ENCODE measurements around the gene ZNF705A.
"Not testable (repeated sequence)": the region's sequence is repeated elsewhere in the genome, so short reads cannot be mapped to it uniquely, and the experiment has no call there.

The ZNF705A gene

GRCh38 chr12:8156845-8157244, at the start of gene ZNF705A:
ZNF705A (plus strand) TSS chr12:8157015; CDS start chr12:8172626, 15,611 bp downstream.
- H3K36me3 Mint-ChIP-seq (ENCODE audit: low read depth): peaks cover 24% of the 10 kb centered on the region
- peaks cover 94% of the 10 kb centered on the region for H3K4me1 Mint-ChIP-seq (ENCODE audit: low read depth)
- H3K27ac Mint-ChIP-seq: peak within 1 kb of the TSS; percentile 98
- H3K4me3 Mint-ChIP-seq: peak within 1 kb of the TSS; percentile 55
- no peaks in the 10 kb centered on the region for H3K27me3 Mint-ChIP-seq
- peaks cover 17% of the 10 kb centered on the region for H3K9me3 Mint-ChIP-seq
- intact Hi-C loops (cut with micrococcal nuclease): loop anchor here (5.0 kb wide), 1 partner anchor 35 kb away; the partner anchor contains the start of gene CLEC4A

- Mint-ChIP-seq H3K4me3 (no peak overlapping the region), H3K4me1 (ENCODE audit: low read depth) (peaks cover 20% of the 10 kb centered on the region), H3K27ac (peak overlapping the region; percentile 26), H3K36me3 (ENCODE audit: low read depth) (peaks cover 22% of the 10 kb centered on the region), H3K27me3 (no peaks in the 10 kb centered on the region), H3K9me3 (no peaks in the 10 kb centered on the region)
- intact Hi-C loops (cut with micrococcal nuclease): loop anchor here (2.0 to 5.0 kb wide), 2 partner anchors 62 to 123 kb away; no protein-coding TSS in a partner anchor
Observed at GRCh38 chr12:8108808-8109398, 47.9 kb upstream of the ZNF705A start.

- H3K27ac Mint-ChIP-seq; H3K9me3 Mint-ChIP-seq; H3K4me3 Mint-ChIP-seq; H3K27me3 Mint-ChIP-seq; intact Hi-C loops (cut with micrococcal nuclease); H3K36me3 Mint-ChIP-seq (ENCODE audit: low read depth): not testable (repeated sequence)
- peaks cover 26% of the 10 kb centered on the region for H3K4me1 Mint-ChIP-seq (ENCODE audit: low read depth)
Observed at GRCh38 chr12:8113117-8113516, 43.7 kb upstream of the ZNF705A start.

GRCh38 chr12:8120072-8120713, 36.6 kb upstream of the ZNF705A start:
- Mint-ChIP-seq H3K9me3 (peaks cover 12% of the 10 kb centered on the region), H3K4me1 (ENCODE audit: low read depth) (peaks cover 39% of the 10 kb centered on the region), H3K27ac (no peak overlapping the region), H3K27me3 (no peaks in the 10 kb centered on the region), H3K36me3 (ENCODE audit: low read depth) (peaks cover 24% of the 10 kb centered on the region), H3K4me3 (no peak overlapping the region)
- intact Hi-C loops (cut with micrococcal nuclease): loop anchor here (5.0 kb wide), 1 partner anchor 37 kb away; the partner anchor contains the start of gene ZNF705A

- no peaks in the 10 kb centered on the region for H3K27me3 Mint-ChIP-seq
- intact Hi-C loops (cut with micrococcal nuclease): loop anchor here (5.0 kb wide), 1 partner anchor 34 kb away; the partner anchor contains the start of gene ZNF705A
- H3K27ac Mint-ChIP-seq: peak within 1 kb of the TSS; percentile 100
- peak within 1 kb of the TSS; percentile 94 for H3K4me3 Mint-ChIP-seq
- H3K9me3 Mint-ChIP-seq: peaks cover 4% of the 10 kb centered on the region
- H3K4me1 Mint-ChIP-seq (ENCODE audit: low read depth): peaks cover 52% of the 10 kb centered on the region
- H3K36me3 Mint-ChIP-seq (ENCODE audit: low read depth): peaks cover 46% of the 10 kb centered on the region
Observed at GRCh38 chr12:8123124-8123912, 33.5 kb upstream of the ZNF705A start, which contains the start of gene CLEC4A. CLEC4A (plus strand) TSS chr12:8123617; CDS start chr12:8123879, 262 bp downstream.

- peak overlapping the region; percentile 84 for H3K4me3 Mint-ChIP-seq
- intact Hi-C loops (cut with micrococcal nuclease): no loop called here
- no peaks in the 10 kb centered on the region for H3K27me3 Mint-ChIP-seq
- peak overlapping the region; percentile 100 for H3K27ac Mint-ChIP-seq
- H3K4me1 Mint-ChIP-seq (ENCODE audit: low read depth): peaks cover 68% of the 10 kb centered on the region
- no peaks in the 10 kb centered on the region for H3K9me3 Mint-ChIP-seq
- peaks cover 82% of the 10 kb centered on the region for H3K36me3 Mint-ChIP-seq (ENCODE audit: low read depth)
Observed at GRCh38 chr12:8127138-8127537, 29.7 kb upstream of the ZNF705A start.

- H3K27me3 Mint-ChIP-seq; intact Hi-C loops (cut with micrococcal nuclease); H3K9me3 Mint-ChIP-seq; H3K4me3 Mint-ChIP-seq: not testable (repeated sequence)
- Mint-ChIP-seq H3K4me1 (ENCODE audit: low read depth) (peaks cover 81% of the 10 kb centered on the region), H3K36me3 (ENCODE audit: low read depth) (peaks cover 100% of the 10 kb centered on the region), H3K27ac (peak overlapping the region; percentile 59)
Observed at GRCh38 chr12:8133636-8134397, 23.0 kb upstream of the ZNF705A start.

- H3K4me3 Mint-ChIP-seq; intact Hi-C loops (cut with micrococcal nuclease); H3K27me3 Mint-ChIP-seq; H3K9me3 Mint-ChIP-seq: not testable (repeated sequence)
- peaks cover 100% of the 10 kb centered on the region for H3K36me3 Mint-ChIP-seq (ENCODE audit: low read depth)
- H3K4me1 Mint-ChIP-seq (ENCODE audit: low read depth): peaks cover 79% of the 10 kb centered on the region
- H3K27ac Mint-ChIP-seq: peak overlapping the region; percentile 59
Observed at GRCh38 chr12:8134398-8134930, 22.4 kb upstream of the ZNF705A start.

- H3K9me3 Mint-ChIP-seq; intact Hi-C loops (cut with micrococcal nuclease); H3K27me3 Mint-ChIP-seq; H3K4me3 Mint-ChIP-seq: not testable (repeated sequence)
- Mint-ChIP-seq H3K4me1 (ENCODE audit: low read depth) (peaks cover 60% of the 10 kb centered on the region), H3K36me3 (ENCODE audit: low read depth) (peaks cover 68% of the 10 kb centered on the region), H3K27ac (peak overlapping the region; percentile 52)
Observed at GRCh38 chr12:8141647-8142046, 15.2 kb upstream of the ZNF705A start.

GRCh38 chr12:8143261-8143660, 13.6 kb upstream of the ZNF705A start:
- Mint-ChIP-seq H3K27ac (peak overlapping the region; percentile 73), H3K4me3 (no peak overlapping the region), H3K9me3 (no peaks in the 10 kb centered on the region), H3K27me3 (no peaks in the 10 kb centered on the region), H3K36me3 (ENCODE audit: low read depth) (peaks cover 52% of the 10 kb centered on the region), H3K4me1 (ENCODE audit: low read depth) (peaks cover 50% of the 10 kb centered on the region)
- intact Hi-C loops (cut with micrococcal nuclease): no loop called here

GRCh38 chr12:8145754-8146441, 10.9 kb upstream of the ZNF705A start:
- Mint-ChIP-seq H3K36me3 (ENCODE audit: low read depth) (peaks cover 26% of the 10 kb centered on the region), H3K27ac (no peak overlapping the region), H3K4me1 (ENCODE audit: low read depth) (peaks cover 43% of the 10 kb centered on the region), H3K27me3 (no peaks in the 10 kb centered on the region), H3K4me3 (no peak overlapping the region), H3K9me3 (no peaks in the 10 kb centered on the region)
- intact Hi-C loops (cut with micrococcal nuclease): no loop called here

GRCh38 chr12:8146442-8146771, 10.4 kb upstream of the ZNF705A start:
- Mint-ChIP-seq H3K4me1 (ENCODE audit: low read depth) (peaks cover 49% of the 10 kb centered on the region), H3K4me3 (no peak overlapping the region), H3K27me3 (no peaks in the 10 kb centered on the region), H3K9me3 (no peaks in the 10 kb centered on the region), H3K27ac (no peak overlapping the region), H3K36me3 (ENCODE audit: low read depth) (peaks cover 21% of the 10 kb centered on the region)
- intact Hi-C loops (cut with micrococcal nuclease): no loop called here

GRCh38 chr12:8154526-8154925, 2.3 kb upstream of the ZNF705A start:
- Mint-ChIP-seq H3K9me3 (peaks cover 4% of the 10 kb centered on the region), H3K4me3 (no peak overlapping the region), H3K27ac (peak overlapping the region; percentile 98), H3K4me1 (ENCODE audit: low read depth) (peaks cover 90% of the 10 kb centered on the region), H3K27me3 (no peaks in the 10 kb centered on the region), H3K36me3 (ENCODE audit: low read depth) (peaks cover 8% of the 10 kb centered on the region)
- intact Hi-C loops (cut with micrococcal nuclease): loop anchor here (2.0 kb wide), 1 partner anchor 26 kb away; no protein-coding TSS in a partner anchor
